BE2C (cell line): ENCODE measurements around the gene NRP2.

Experiments used
- DNase-seq: peaks from one replicate; pipeline ENCODE4 v3.0.0-alpha.2; 2020
- H3K27me3 ChIP-seq: fragments of 250-450 bp; sonication (Bioruptor Pico); 2 replicates; pipeline ENCODE4 v1.5.1; 2020; ENCODE audit warnings: mild to moderate bottlenecking
- H3K36me3 ChIP-seq: fragments of 250-450 bp; sonication (Bioruptor Pico); 2 replicates; pipeline ENCODE4 v1.5.1; 2020; ENCODE audit warnings: mild to moderate bottlenecking
- H3K4me1 ChIP-seq: fragments of 250-450 bp; sonication (Bioruptor Pico); 2 replicates; pipeline ENCODE4 v1.5.1; 2020
- H3K4me3 ChIP-seq: 2 replicates; pipeline ENCODE4 v1.5.1; 2011; ENCODE audit warnings: low read depth, low read length
- H3K9me3 ChIP-seq: fragments of 250-450 bp; sonication (Bioruptor Pico); 2 replicates; pipeline ENCODE4 v1.5.1; 2020
- TF ChIP-seq, protein P1 (sequence below): IDR thresholded peaks from 2 replicates; pipeline ENCODE4 v1.5.1; 2012; ENCODE audit warnings: mild to moderate bottlenecking, low read depth, low read length

NRP2 gene

DNA sequence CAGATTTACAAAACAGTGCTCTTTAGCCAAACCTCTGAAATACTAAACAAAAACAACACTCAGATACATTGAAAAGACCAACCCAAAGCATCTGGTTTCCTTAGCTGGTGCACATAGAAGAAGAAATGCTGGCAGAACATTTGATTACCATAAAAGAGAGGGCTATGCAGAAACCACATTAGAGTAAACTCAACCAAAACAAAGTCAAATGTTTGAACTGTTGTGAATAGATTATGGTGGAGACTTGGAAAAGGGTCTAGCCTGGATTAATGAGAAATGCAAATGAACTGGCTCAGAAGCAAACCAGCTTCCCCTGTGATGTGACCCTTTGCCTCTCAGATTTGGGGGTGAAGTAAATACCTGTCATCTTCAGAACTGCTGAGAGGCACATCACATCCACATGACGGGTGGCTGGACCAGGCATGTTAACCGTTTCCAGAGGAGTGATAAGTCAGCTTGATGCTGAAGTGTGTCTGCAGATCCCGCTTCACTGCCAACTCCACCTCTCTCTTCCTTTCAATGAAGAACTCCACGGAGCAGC, 153.0 kb downstream of the NRP2 start:
- no peak overlapping the region for H3K4me3 ChIP-seq
- H3K4me1 ChIP-seq = no peaks in the 10 kb centered on the region; the same call in 1 of the 2 replicates
- no peaks in the 10 kb centered on the region for H3K27me3 ChIP-seq
- H3K9me3 ChIP-seq = no peaks in the 10 kb centered on the region
- H3K36me3 ChIP-seq = no peaks in the 10 kb centered on the region
- no peak for DNase-seq
- TF ChIP-seq, protein P1, sequence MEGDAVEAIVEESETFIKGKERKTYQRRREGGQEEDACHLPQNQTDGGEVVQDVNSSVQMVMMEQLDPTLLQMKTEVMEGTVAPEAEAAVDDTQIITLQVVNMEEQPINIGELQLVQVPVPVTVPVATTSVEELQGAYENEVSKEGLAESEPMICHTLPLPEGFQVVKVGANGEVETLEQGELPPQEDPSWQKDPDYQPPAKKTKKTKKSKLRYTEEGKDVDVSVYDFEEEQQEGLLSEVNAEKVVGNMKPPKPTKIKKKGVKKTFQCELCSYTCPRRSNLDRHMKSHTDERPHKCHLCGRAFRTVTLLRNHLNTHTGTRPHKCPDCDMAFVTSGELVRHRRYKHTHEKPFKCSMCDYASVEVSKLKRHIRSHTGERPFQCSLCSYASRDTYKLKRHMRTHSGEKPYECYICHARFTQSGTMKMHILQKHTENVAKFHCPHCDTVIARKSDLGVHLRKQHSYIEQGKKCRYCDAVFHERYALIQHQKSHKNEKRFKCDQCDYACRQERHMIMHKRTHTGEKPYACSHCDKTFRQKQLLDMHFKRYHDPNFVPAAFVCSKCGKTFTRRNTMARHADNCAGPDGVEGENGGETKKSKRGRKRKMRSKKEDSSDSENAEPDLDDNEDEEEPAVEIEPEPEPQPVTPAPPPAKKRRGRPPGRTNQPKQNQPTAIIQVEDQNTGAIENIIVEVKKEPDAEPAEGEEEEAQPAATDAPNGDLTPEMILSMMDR = no peak

DNA sequence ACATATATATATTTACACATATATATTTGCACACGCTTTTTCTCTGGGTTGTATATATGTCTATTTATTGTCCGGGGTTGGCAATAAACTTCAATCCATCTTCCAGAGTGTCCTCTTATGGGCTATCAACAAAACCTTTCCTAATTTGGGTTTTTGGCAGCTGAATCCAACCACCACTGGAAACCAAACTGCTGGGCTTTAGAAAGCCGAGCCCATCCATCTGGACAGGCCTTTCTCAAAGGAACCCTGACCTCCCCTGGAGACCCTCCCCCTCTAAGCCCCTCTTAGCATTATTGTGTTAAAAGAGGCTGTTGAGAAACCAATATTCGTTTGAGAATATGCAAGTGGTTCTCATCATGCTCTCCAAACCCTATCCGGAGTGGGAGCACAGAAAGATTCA, 153.6 kb downstream of the NRP2 start:
- TF ChIP-seq, protein P1 = no peak
- Histone ChIP-seq H3K27me3 (no peaks in the 10 kb centered on the region), H3K9me3 (no peaks in the 10 kb centered on the region), H3K4me1 (no peaks in the 10 kb centered on the region; the same call in 1 of the 2 replicates), H3K4me3 (no peak overlapping the region), H3K36me3 (no peaks in the 10 kb centered on the region)
- DNase-seq = no peak

DNA sequence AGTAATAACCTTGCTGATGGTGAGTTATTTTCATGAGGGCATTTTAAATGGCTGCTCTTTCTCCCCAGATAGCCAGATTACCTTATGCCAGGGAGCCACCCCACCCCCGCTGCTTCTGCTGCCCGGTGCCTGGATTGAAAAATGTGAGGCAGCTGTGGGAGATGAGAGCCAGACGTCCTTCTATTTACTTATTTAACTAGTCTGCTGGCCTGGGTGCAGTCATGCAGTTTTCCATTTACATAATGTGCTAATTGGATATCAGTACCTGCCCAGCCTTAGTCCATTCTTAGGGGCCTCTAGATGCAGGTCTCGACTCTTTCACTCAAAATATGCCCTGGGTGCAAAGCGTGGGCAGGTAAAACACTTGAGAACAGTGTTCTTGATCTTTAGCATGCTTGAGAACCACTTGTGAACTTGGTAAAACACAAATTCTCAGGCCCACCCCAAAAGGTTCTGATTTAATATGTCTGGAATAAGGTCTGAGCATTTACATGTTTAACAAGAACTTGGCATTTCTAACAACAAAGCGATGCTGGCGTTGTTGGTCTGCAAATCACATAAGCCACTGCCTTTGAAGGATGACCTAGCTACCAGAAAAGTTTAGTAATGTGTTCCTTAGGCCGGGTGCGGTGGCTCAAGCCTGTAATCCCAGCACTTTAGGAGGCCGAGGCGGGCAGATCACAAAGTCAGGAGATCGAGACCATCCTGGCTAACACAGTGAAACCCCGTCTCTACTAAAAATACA, 154.3 kb downstream of the NRP2 start:
- no peaks in the 10 kb centered on the region for H3K27me3 ChIP-seq
- no peaks in the 10 kb centered on the region; the same call in 1 of the 2 replicates for H3K4me1 ChIP-seq
- DNase-seq = peak; percentile 56
- TF ChIP-seq, protein P1 = no peak
- no peak overlapping the region for H3K4me3 ChIP-seq
- no peaks in the 10 kb centered on the region for H3K9me3 ChIP-seq
- no peaks in the 10 kb centered on the region for H3K36me3 ChIP-seq

DNA sequence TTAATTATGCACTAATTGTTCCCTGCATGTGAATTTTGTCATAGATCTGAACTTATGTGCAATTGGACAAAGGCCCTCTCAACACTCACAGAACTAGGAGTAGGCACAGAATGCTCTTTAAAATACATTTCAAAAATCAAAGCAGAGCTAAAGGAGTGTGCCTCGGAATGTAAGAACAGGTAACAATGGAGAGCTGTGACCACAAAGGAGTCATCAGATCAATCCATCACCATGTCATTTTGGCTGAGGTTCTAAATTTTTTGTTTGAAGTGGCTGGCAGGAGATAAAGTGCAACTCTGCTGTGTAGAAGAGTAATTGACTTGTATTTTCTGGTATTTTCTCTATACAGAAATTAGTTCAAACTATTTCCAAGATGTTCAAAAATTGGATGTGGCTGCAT, 155.4 kb downstream of the NRP2 start:
- no peak for DNase-seq
- no peaks in the 10 kb centered on the region for H3K9me3 ChIP-seq
- no peaks in the 10 kb centered on the region for H3K36me3 ChIP-seq
- no peaks in the 10 kb centered on the region; the same call in 1 of the 2 replicates for H3K4me1 ChIP-seq
- TF ChIP-seq, protein P1 = no peak
- H3K4me3 ChIP-seq = no peak overlapping the region
- no peaks in the 10 kb centered on the region for H3K27me3 ChIP-seq

DNA sequence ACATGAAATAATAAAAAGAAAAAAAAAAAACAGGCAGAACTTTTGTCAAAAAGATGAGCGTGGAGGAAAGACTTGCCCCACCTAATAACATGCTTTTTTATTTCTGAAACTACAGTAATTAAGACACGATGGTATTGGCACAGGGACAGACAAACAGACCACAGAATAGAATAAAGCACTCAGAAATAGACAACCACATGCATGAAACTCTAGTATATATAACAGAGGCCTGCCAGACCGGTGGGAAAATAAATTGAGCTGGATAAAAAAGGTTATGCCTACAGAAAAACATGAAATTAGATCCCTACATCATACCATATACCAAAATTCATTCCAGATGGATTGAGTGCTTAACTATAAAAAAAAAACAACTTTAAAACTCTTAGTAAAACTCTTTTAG, 163.1 kb downstream of the NRP2 start:
- Histone ChIP-seq H3K9me3 (no peaks in the 10 kb centered on the region), H3K27me3 (no peaks in the 10 kb centered on the region), H3K4me3 (no peak overlapping the region), H3K4me1 (no peaks in the 10 kb centered on the region), H3K36me3 (no peaks in the 10 kb centered on the region)
- TF ChIP-seq, protein P1 = no peak
- no peak for DNase-seq
